ENCODE measurements around the gene RBP3. TPM values are rescaled to one million over a fixed set of nuclear protein-coding genes. Genes with fewer than 3 reads are reported as not detected.

Gene RBP3
- total RNA-seq, 1 experiment from 2014 or later, result not detected

GRCh38 chr10:47357911-47358310 lies 9.7 kb downstream of the RBP3 start:
- DNase-seq (ENCODE audit: low spot score), result no peak

GRCh38 chr10:47358457-47358856 lies 10.3 kb downstream of the RBP3 start:
- no peak for DNase-seq (ENCODE audit: low spot score)

- DNase-seq (ENCODE audit: low spot score), result no peak
Observed at GRCh38 chr10:47359101-47359500, 10.9 kb downstream of the RBP3 start.

- DNase-seq (ENCODE audit: low spot score), result no peak
Observed at GRCh38 chr10:47359626-47360418, 11.7 kb downstream of the RBP3 start.

- DNase-seq (ENCODE audit: low spot score), result no peak
Observed at GRCh38 chr10:47360419-47361040, 12.4 kb downstream of the RBP3 start.

GRCh38 chr10:47361293-47361692 lies 13.1 kb downstream of the RBP3 start:
- no peak for DNase-seq (ENCODE audit: low spot score)

GRCh38 chr10:47362199-47362598 lies 14.0 kb downstream of the RBP3 start:
- peak; percentile 49 for DNase-seq (ENCODE audit: low spot score)

GRCh38 chr10:47363781-47364180 lies 15.6 kb downstream of the RBP3 start:
- no peak for DNase-seq (ENCODE audit: low spot score)

- no peak for DNase-seq (ENCODE audit: low spot score)
Observed at GRCh38 chr10:47364366-47364765, 16.2 kb downstream of the RBP3 start.

- DNase-seq (ENCODE audit: low spot score), result no peak
Observed at GRCh38 chr10:47364911-47365310, 16.7 kb downstream of the RBP3 start.

GRCh38 chr10:47365431-47366180 lies 17.4 kb downstream of the RBP3 start:
- DNase-seq (ENCODE audit: low spot score), result no peak

GRCh38 chr10:47366181-47366631 lies 18.0 kb downstream of the RBP3 start:
- no peak for DNase-seq (ENCODE audit: low spot score)

GRCh38 chr10:47366731-47367460 lies 18.7 kb downstream of the RBP3 start:
- no peak for DNase-seq (ENCODE audit: low spot score)

GRCh38 chr10:47367646-47368045 lies 19.5 kb downstream of the RBP3 start:
- no peak for DNase-seq (ENCODE audit: low spot score)

- no peak for DNase-seq (ENCODE audit: low spot score)
Observed at GRCh38 chr10:47368431-47369180, 20.4 kb downstream of the RBP3 start.

- DNase-seq (ENCODE audit: low spot score), result no peak
Observed at GRCh38 chr10:47369251-47369894, 21.2 kb downstream of the RBP3 start.

GRCh38 chr10:47370015-47370767 lies 22.0 kb downstream of the RBP3 start:
- no peak for DNase-seq (ENCODE audit: low spot score)

- DNase-seq (ENCODE audit: low spot score), result no peak
Observed at GRCh38 chr10:47370878-47371277, 22.7 kb downstream of the RBP3 start.

- no peak for DNase-seq (ENCODE audit: low spot score)
Observed at GRCh38 chr10:47371629-47372485, 23.7 kb downstream of the RBP3 start.

Data from A172 (cell line).